Peyer's patch (tissue), 4 donors: ENCODE measurements around the gene PPFIBP2.

Experiments
- POLR2A ChIP-seq, 2 donors: fragments of 450-650 bp; IDR thresholded peaks; one replicate each; pipeline ENCODE4 v1.5.1; 2017; ENCODE audit warnings: antibody characterized with exemption in 2 of 2, mild to moderate bottlenecking in 2 of 2, moderate library complexity in 2 of 2
- TF ChIP-seq, protein P1 (sequence below), 6 experiments: fragments of 450-650 bp in 4 of 6; fragments of 200-600 bp in 2 of 6; sonication (generic) in 1 of 6; IDR thresholded peaks; one replicate each; pipeline ENCODE4 v1.5.1; 2017 to 2019; ENCODE audit warnings: antibody characterized with exemption in 6 of 6, mild to moderate bottlenecking in 3 of 6, moderate library complexity in 1 of 6

GRCh38 chr11:7592711-7593110 is 78.9 kb downstream of the PPFIBP2 start:
- TF ChIP-seq, protein P1, sequence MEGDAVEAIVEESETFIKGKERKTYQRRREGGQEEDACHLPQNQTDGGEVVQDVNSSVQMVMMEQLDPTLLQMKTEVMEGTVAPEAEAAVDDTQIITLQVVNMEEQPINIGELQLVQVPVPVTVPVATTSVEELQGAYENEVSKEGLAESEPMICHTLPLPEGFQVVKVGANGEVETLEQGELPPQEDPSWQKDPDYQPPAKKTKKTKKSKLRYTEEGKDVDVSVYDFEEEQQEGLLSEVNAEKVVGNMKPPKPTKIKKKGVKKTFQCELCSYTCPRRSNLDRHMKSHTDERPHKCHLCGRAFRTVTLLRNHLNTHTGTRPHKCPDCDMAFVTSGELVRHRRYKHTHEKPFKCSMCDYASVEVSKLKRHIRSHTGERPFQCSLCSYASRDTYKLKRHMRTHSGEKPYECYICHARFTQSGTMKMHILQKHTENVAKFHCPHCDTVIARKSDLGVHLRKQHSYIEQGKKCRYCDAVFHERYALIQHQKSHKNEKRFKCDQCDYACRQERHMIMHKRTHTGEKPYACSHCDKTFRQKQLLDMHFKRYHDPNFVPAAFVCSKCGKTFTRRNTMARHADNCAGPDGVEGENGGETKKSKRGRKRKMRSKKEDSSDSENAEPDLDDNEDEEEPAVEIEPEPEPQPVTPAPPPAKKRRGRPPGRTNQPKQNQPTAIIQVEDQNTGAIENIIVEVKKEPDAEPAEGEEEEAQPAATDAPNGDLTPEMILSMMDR (IDR thresholded peaks at IDR 0.05), result no peak
- TF ChIP-seq POLR2A (IDR thresholded peaks at IDR 0.05), result no peak
